ENCODE data around the gene ACSS1.
A peak's percentile ranks its signal among the peaks of the same experiment; 100 is the strongest.

Gene ACSS1

DNA sequence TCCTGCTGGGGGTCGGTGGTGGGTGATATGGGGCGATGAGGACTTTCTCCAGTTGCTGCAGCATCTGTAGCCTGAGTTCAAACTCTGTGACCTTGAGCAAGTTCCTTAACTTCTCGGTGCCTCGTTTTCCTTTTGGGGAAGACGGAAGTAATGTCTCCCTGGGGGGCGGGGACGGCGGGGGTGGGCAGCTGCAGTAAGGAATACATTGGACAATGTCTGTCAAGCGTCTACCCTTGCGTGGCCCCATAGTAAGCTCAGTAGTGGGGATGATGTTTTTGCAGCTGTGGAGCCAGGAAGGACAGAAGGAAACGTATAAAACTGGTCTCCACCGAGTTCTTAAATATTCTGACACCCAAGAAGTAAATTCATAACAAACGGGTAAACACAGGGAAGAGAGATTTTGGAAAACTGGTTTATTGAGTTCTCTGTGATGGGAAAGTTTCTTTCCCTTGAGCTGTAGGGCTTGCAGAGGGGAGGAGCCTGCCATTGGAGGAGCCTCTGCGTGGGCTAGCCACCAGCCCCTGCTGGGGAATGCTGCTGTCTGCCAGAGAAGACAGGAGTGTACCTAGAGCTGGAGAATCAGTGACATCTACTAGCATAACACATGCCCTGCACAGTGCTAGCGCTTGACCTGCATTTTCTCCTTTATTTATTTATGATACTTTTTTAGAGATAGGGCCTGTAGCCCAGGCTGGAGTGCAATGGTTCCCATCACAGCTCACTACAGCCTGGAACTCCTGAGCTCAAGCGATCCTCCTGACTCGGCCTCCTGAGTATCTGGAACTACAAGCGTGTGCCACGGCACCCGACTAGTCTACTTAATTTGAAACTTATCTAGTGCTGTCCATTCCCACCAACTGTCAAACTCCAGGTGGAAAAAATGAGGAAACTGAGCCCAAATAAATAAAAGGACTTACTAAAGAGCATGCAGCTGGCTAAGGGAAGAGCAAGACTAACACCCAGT is 1.2 kb upstream of the ACSS1 start:
- DNase-seq: no peak

- DNase-seq: peak; percentile 36
Measured at GRCh38 chr20:25057234-25058050, 497 bp downstream of the ACSS1 start.

DNA sequence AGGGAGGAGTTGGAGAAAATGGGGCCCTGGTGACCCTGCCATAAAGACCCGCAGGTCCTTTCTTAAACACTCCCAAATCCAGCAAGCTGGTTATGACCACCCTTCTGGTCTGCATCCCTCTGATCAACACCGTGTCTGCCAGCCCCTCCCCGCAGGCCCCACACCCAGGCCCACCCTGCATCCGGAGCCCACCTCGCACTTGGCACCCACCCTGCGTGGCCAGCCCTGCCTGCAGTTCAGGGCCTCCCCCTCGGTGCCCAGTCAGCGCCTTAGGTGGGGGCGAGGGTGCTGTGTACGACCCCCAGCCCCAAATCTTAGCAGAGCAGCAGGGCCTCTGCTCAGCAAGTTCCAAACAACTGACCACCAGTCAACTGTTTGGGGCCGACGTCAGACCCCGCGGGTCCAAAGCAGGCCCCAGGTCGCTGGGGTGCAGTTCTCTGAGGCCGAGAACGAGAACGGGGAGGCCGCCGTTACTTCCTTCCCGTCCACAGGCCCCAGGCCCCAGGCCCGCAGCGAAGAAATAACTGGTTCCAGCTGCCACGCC is 1.2 kb downstream of the ACSS1 start:
- DNase-seq: no peak

- no peak for DNase-seq
Measured at GRCh38 chr20:25055711-25056495, 2.0 kb downstream of the ACSS1 start.

DNA sequence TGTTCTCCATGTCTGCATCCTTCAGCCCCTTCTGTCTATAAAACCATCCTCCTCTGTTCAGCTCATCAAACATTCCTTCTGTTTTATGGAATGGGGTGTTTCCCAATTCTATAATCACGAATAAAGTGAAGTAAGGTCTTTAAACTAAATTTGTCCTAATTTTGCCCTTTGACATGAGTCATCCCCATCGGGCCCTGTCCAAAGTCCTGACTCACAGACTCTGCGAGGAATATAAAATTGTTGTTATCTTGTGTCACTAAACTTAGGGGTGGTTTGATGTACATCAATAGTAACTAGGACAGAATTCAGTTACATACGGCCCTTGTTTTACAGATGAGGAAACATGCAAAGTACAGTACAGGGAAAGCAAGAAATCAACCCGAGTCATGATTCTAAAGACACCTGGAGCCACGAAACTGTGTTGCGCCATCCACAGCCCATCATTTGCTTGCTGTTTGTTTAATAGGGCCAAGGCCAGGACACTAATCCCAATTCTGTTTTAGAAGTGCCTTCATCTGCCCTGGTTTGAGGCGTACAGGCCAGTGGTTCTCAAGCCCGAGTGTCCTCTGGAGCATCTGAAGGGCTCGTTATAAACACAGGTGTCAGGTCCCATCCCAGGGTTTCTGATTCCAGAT is 2.8 kb downstream of the ACSS1 start:
- DNase-seq: no peak

DNA sequence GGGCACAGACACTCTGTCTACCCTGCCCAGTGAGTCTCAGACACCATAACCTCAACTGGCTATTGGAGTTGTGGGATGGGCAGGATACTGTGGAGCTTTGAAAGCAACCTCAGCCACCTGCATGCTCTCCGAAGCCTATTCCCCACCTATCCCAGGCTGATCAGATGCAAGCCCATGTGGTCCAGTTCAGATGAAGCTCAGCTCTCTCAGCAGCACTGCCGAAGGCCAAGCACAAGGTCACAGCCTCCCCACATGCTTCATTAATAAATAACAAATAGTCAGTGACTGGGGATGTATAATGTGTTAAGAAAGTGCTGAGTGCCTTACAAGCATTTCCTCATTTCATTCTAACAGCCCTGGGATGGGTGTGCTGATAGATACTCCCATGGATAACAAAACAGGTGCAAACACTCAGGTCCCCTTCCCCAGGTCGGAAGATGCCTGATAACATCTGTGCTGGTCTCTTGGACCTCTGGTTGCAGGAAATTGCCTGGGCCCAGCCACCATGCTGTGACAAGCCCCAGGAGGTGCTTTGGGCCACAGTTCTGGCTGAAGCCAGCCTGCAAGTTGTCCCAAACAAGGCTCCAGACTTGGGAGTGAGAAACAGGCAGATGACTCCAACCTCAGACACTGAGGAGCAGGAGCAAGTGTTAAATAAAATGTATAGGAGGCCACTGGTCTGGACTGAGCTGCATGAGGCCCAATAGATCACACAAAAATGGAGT is 3.7 kb downstream of the ACSS1 start:
- no peak for DNase-seq

GRCh38 chr20:25053255-25054031 is 4.5 kb downstream of the ACSS1 start:
- DNase-seq: no peak

DNA sequence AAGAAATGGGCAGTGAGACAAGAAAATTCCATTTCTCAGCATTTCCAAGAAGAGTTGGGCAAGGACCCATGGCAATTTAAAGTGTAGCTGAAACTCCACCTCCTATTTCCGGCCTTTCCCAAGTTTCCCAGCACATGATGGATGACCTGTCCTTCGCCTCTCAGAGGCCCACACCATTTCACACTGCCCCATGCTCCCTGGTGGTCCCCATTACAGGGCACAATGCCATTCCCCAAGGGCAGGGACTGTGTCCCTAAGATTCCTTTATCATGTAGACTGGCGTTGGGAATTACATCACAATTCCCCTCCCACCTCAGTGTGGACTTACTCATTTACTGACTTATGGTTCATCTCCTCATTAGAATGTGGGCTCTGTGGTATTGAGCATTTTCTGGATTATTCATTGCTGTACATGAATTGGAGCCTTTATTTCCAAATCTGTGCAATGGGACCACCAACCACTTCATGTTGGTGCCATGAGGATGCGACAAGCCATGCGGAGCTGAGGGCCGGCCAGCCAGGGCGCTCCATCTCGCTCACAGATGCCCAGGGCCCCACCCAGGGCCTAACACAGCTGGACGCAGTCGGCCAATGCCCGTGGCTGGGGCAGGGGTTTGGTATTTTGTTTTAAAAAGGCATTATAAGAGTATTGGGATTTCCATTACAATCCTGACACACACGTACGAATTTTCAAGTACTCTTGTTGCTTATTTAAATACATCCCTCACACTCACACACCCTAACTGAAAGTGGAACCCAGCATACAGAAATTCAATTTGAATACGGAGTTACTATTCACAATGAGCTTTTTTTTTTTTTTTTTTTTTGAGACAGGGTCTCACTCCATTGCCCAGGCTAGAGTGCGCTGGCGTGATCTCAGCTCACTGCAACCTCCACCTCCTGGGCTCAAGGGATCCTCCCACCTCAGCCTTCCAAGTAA is 5.4 kb downstream of the ACSS1 start:
- no peak for DNase-seq

DNA sequence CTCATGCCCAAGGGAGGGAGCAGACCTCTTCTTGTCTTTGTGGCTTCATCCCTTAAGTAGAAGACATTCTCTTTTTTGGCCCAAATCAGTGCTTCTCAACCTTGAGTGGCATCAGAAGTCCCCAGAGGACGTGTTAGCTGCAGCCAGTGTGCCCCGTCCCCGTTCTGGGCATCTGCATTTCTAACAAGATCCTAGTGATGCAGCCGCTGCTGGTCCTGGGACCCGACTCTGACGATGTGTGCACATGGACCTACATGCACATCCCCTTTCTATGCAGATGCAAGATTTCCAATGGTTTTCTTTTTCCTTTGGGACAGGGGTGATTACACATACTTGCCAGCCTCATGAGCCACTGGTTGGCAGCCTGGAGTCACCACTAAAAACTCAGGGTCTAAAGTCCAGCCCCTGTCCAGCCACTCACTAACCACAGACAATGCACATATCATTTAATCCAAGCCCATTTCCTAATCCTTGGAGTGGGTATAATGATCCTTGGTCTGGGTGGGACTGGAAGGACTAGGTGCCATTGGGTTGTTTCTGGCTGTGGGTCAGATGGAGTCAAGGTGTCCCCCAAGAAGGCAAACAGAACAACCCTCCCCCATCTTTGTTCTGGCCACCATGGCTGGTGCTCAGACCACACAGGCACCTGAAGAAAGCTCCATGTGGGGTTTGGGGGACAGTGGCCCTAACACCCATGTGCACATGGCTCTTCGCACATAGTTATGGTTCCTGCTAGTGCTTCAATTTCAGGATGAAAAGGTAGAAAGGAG is 6.4 kb downstream of the ACSS1 start:
- no peak for DNase-seq

DNA sequence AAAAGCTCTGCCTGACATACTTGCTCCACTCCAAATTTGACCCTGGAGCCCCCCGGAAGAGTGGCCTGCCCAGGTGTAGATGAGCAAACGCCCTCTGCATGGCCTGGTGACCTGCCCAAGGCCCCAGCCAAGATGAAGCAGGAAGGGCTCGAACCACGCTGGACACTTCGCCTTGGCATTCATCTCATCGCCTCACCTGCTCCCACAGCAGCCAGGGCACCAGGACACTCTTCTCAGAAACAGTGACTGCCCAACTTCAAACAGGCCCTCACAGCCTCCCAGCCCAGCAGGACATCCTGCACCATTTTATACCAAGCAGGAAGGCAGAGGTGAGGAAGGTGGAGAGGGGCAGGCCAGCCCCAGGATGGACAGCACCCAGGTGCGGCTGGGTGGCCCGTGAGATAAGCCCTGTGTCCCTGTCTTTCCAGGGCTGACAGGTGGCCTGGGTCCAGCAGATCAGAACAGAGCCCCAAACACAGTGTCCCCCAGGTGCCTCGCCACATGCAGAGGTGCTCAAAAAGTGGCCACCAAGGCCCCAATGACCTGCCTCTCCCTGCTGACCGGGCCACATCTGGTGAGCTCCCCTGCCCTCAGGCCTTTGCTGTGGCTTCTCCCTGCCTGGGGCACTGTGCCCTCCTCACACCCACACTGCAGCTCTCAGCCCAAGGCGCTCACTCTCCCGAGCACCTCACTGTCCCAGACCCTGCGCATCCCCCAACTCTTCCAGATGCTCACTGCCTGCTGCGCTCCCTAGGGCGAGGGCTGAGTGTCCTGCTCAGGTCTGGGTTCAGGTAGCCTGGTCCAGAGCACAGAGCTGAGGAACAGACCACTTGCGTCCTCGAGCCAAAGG is 7.2 kb downstream of the ACSS1 start:
- DNase-seq: no peak

DNA sequence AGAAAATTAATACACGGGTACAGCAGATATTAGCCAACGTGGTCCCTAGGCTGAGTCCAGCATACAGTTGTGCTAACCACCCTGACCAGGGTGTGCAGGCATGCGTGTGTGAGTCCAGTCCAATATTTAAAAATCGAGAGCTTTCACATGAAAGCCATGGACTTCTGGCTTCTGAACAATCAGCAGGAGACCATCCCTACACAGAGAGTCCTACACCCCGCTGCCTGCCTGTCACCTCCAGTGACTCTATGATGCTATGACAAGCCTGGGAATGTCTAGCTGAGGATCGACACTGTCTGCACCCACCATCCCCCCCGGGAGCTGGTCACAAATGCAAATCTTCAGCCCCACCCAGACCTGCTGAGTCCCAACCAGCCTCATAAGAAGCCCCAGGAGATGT is 7.9 kb downstream of the ACSS1 start:
- no peak for DNase-seq

GRCh38 chr20:25049261-25050060 is 8.5 kb downstream of the ACSS1 start:
- DNase-seq: no peak

DNA sequence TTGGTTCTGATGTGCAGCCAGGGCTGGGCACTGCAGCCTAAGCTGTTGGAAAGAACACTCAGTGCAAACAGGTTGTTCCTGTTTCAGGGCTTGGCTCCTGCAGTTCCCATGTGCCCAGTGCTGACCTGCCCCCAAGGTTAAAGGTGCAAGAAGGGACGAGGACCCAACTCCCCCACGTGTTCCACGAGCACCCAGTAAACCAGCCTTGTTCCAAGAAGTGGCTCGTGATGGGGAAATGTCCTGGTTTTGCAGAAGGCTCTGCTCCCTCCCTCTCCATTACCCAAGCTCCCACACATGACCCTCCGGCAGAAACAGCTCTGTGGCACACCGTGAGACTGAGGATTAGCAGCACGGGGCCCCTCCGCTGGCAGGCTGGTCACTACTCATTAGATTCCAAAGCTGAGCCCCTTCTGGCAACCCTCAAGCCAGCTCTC is 9.4 kb downstream of the ACSS1 start:
- no peak for DNase-seq

GRCh38 chr20:25047766-25048165 is 10.2 kb downstream of the ACSS1 start:
- DNase-seq: no peak

- no peak for DNase-seq
Measured at GRCh38 chr20:25046736-25047666, 10.9 kb downstream of the ACSS1 start.

DNA sequence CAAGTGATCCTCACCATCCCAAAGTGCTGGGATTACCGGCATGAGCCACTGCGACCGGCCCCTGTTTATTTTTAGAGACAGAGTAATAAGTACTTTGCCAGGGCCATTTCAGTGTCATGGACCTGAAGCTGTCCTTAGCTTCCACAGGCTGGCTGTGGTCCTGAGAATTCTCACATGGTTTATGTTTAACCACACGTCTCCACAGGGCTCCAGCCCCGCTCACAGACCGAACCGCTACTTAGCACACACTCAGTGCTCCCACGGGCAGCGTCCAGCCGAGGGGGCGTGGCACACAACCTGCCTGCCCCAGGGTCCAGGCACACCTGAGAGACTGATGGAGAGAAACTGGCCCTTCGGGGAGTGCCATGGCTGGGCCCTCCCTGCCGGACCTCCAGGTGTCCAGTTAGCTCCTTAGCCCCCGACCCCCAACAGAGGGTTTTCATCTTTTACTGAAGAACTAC is 11.7 kb downstream of the ACSS1 start:
- DNase-seq: no peak

All from NCI-H2029 (cell line).